Effector memory CD8-positive, alpha-beta T cell (primary cell): ENCODE measurements around the gene OXLD1.

Experiments
- ATAC-seq: fragments of 150-1000 bp; cut with Tn5 transposase; replicated peaks from 2 replicates; pipeline ENCODE4 v1.10.0; 2021; ENCODE audit warnings: mild to moderate bottlenecking, moderate library complexity
- DNase-seq, 3 experiments: peaks; one replicate each; pipeline ENCODE4 v3.0.0; 2021
- H3K27ac Mint-ChIP-seq, 2 donors: one replicate each; pipeline ENCODE4 v1.8.0; 2022; ENCODE audit warnings: mild to moderate bottlenecking in 2 of 2, mixed read lengths in 2 of 2, moderate library complexity in 2 of 2
- H3K27me3 Mint-ChIP-seq, 2 donors: one replicate each; pipeline ENCODE4 v1.8.0; 2022; ENCODE audit warnings: mixed read lengths in 2 of 2
- H3K36me3 Mint-ChIP-seq: one replicate; pipeline ENCODE4 v1.8.0; 2022; ENCODE audit warnings: mild to moderate bottlenecking, moderate library complexity, mixed read lengths; ENCODE audit not compliant: insufficient read depth
- H3K4me1 Mint-ChIP-seq, 2 donors: one replicate each; pipeline ENCODE4 v1.8.0; 2022; ENCODE audit warnings: low read depth in 2 of 2, mixed read lengths in 2 of 2
- H3K4me3 Mint-ChIP-seq, 2 donors: one replicate each; pipeline ENCODE4 v1.8.0; 2022; ENCODE audit warnings: mild to moderate bottlenecking in 2 of 2, mixed read lengths in 2 of 2, moderate library complexity in 2 of 2
- H3K9me3 Mint-ChIP-seq, 2 donors: one replicate each; pipeline ENCODE4 v1.8.0; 2022; ENCODE audit warnings: mixed read lengths in 2 of 2

OXLD1 gene

DNA sequence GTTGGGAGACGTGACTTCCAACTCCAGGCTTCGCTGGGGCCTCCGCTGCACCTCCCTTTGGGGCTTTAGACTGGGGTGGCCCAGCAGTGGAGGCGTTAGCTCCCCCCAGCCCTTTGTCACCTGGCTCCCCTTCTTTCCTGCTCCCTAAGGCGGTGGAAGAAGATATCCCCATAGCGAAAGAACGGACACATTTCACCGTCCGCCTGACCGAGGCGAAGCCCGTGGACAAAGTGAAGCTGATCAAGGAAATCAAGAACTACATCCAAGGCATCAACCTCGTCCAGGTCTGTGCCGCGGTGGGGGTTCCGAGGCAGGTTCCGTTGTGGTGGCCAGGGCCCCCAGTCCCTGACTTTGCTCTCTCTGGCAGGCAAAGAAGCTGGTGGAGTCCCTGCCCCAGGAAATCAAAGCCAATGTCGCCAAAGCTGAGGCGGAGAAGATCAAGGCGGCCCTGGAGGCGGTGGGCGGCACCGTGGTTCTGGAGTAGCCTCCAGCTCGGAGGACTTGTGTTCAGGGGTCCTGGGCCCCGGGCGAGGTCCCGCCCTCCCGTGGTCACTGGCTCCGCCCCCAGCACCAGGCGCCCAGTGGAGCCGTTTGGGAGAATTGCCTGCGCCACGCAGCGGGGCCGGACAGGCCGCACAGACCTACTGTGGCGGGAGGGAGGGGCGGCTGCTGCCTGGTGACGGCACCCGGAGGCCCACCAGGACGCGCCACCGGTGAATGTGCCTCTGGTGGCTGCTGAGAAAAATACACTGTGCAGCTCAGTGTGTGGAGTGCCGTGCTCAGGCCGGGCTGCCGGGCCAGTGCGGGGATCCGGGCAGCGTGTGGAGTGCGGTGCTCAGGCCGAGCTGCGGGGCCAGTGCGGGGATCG, 40.6 kb upstream of the OXLD1 start:
- Mint-ChIP-seq H3K27ac (peak overlapping the region in 1 of 2 donors; percentile 81), H3K36me3 (peaks cover 41% of the 10 kb centered on the region), H3K4me3 (no peak overlapping the region)

GRCh38 chr17:81706232-81706611, 39.8 kb upstream of the OXLD1 start:
- H3K27ac Mint-ChIP-seq: peak overlapping the region in 1 of 2 donors; percentile 81
- DNase-seq: no peak
- no peaks in the 10 kb centered on the region for H3K27me3 Mint-ChIP-seq
- no peak for ATAC-seq
- no peak overlapping the region for H3K4me3 Mint-ChIP-seq
- peaks cover 35% of the 10 kb centered on the region for H3K36me3 Mint-ChIP-seq
- H3K9me3 Mint-ChIP-seq: no peaks in the 10 kb centered on the region
- peaks cover 15 to 22% of the 10 kb centered on the region in 2 donors for H3K4me1 Mint-ChIP-seq

More for the DNA sequence above, 40.6 kb upstream of the OXLD1 start:
- Mint-ChIP-seq H3K4me1 (peaks cover 14 to 16% of the 10 kb centered on the region in 2 donors), H3K27me3 (no peaks in the 10 kb centered on the region), H3K9me3 (no peaks in the 10 kb centered on the region)
- ATAC-seq (no peak), DNase-seq (no peak)

DNA sequence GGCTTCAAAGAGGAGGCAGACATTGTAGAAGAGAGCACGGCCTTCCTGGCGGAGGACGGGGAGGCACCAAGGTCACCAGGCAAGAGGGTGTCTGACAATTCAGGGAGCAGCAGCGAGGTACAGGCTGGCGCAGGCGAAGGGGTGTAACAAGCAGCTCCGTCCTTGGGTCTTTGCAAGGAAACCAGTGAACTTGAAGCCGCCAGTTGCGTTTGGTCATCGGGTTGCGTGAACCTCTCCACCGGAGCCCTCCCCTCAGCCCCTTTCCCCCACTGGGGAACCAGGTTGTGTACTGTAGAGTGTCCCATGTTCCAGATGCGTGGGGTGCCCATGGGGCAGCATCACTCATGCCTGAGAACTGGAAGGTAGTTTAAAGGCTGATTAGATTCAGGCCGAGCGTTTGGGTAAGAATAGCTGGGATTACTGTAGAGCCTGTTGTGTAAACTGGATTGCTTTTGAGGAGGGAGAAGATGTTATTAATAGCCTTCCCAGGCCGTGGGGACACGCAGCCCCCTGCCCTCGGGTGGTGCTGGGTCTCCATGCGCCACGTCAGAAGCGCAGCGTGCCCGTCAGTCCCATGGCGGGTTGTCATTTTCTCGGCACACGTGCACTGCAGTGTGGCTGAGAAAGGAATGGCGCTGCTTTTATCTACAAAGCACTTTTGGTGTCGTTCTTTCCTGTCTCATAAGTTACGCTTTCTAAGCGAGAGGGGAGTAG, 39.3 kb upstream of the OXLD1 start:
- H3K27ac Mint-ChIP-seq: peak overlapping the region in 1 of 2 donors; percentile 81
- DNase-seq (no peak), ATAC-seq (no peak)
- peaks cover 40% of the 10 kb centered on the region for H3K36me3 Mint-ChIP-seq
- peaks cover 20 to 23% of the 10 kb centered on the region in 2 donors for H3K4me1 Mint-ChIP-seq
- no peaks in the 10 kb centered on the region for H3K9me3 Mint-ChIP-seq
- no peak overlapping the region for H3K4me3 Mint-ChIP-seq
- no peaks in the 10 kb centered on the region for H3K27me3 Mint-ChIP-seq

DNA sequence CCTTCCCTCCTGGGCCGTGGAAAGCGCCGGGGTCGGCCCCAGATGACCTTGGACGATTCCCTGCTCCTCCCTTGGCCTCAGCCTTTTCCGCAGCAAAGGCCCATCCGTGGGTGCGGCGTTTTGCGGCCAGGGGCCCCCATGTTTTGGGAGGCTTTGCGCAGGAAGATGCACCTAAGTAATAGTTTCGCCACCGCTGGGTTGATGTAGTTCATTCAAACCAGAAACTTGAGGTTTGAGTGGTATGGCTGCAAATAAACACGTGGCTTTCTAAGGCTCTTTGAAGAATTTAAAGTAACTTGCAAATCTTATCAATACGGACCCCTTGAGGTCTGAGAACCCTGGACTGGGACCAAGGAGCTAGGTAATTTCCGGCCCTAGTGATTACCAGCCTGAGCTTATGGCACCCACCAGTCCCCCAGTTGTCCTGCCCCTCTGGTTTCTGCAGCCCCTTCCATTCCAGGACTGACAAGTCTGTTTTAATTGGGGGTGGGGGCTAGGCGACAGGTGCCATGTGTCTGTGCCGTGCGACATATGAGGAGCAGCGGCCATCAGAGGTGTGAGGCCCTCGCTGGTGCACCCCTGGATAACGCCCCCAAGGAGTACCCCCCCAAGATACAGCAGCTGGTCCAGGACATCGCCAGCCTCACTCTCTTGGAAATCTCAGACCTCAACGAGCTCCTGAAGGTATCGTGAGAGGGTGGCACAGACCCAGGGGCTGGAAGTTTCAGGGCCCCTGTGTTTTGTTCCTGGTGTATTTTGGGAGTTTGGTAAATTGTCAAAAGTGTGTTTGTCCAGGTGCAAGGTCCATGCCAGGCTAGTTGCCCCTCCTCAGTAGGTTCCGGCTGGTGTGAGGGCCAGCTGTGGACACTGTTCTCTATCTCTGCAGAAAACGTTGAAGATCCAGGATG, 37.6 kb upstream of the OXLD1 start:
- ATAC-seq (peak; percentile 20), DNase-seq (no peak)
- peak overlapping the region; percentile 93 to 94 for H3K4me3 Mint-ChIP-seq
- peaks cover 44% of the 10 kb centered on the region for H3K36me3 Mint-ChIP-seq
- H3K27me3 Mint-ChIP-seq: no peaks in the 10 kb centered on the region
- H3K27ac Mint-ChIP-seq: peak overlapping the region; percentile 97 to 98
- H3K4me1 Mint-ChIP-seq: peaks cover 20% of the 10 kb centered on the region in 2 donors
- no peaks in the 10 kb centered on the region for H3K9me3 Mint-ChIP-seq

DNA sequence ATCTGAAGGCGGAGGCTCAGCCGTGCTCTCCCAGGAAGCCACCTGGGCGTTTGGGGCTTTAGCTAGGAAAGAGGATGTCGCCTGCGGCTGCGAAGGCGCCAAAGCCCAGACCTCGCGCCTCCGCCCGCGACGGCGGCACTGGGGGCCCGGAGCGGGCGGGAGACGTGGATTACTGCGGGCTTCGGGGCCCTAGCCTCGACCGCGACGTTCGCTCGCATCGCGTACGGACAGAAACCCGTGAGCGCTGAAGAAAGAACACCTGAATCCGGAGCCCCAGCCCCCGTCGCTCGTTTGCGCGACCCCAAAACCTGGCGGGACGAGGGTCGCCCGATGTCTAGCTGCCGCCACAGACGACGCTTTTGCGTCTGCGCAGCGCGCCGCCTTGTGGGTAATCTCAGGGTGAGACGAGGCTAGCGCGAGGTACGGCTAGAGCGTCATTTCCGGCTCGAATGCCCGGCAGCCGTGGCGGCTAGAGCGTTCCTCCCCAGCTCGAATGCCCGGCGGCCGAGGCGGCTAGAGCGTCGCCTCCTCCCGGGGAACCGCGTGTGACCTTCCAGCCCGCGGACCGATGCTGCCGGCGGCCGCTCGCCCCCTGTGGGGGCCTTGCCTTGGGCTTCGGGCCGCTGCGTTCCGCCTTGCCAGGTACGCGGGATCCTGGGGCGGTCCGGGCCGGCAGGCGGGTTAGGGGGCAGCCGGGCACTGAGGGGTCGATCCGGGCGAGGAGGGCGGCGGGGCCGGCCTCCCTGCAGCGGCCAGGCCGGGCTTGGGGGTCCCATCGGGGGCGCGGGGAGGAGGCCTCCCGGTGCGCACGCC, 36.7 kb upstream of the OXLD1 start, which contains the start of gene MRPL12:
Gene MRPL12 (plus strand): TSS at position 434 of the 813 bp plus-strand sequence. CDS start 135 bp downstream, at position 569.
- Mint-ChIP-seq H3K27ac (peak within 1 kb of the TSS; percentile 97 to 98), H3K36me3 (peaks cover 45% of the 10 kb centered on the region), H3K9me3 (no peaks in the 10 kb centered on the region), H3K4me1 (peaks cover 20% of the 10 kb centered on the region in 2 donors), H3K4me3 (peak within 1 kb of the TSS; percentile 93 to 94), H3K27me3 (no peaks in the 10 kb centered on the region)
- DNase-seq (peak; percentile 85 to 87 (median 86)), ATAC-seq (peak; percentile 85)

GRCh38 chr17:81701288-81702071, 35.1 kb upstream of the OXLD1 start:
- ATAC-seq (no peak), DNase-seq (no peak)
- Mint-ChIP-seq H3K27me3 (no peaks in the 10 kb centered on the region), H3K4me3 (peak overlapping the region; percentile 93 to 94), H3K27ac (peak overlapping the region; percentile 97 to 98), H3K4me1 (peaks cover 20% of the 10 kb centered on the region in 2 donors), H3K9me3 (no peaks in the 10 kb centered on the region), H3K36me3 (peaks cover 52% of the 10 kb centered on the region)

DNA sequence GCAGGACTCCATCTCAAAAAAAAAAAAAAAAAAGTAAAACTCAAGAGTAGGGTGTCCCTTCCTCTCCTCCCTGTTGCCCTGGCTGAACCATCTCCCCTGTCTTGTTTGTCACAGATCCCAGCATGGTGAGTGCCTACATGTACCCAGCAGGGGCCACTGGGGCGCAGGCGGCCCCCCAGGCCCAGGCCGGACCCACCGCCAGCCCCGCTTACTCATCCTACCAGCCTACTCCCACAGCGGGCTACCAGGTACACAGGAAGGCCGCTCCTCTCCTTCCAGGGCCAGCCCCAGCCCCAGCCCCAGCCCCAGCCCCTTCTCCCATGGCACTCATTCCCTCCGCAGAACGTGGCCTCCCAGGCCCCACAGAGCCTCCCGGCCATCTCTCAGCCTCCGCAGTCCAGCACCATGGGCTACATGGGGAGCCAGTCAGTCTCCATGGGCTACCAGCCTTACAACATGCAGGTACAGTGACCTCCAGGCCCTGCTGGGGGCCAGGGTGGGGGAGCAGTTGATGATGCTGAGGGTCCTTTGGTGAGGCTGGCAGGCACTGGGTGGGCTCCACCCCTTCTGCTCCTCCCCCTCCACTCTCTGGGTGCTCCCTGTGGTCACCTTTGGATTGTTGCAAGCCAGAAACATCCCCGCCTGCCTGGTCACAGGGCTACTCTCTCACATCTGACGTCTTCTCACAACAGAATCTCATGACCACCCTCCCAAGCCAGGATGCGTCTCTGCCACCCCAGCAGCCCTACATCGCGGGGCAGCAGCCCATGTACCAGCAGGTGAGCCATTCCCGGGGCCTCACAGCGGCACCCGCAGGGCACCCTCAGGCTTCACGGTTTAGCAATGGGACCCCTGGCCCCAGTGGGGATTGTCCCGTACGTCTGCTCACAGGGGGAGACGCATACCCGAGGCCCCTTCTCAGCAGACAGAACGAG, 34.2 kb upstream of the OXLD1 start:
- Mint-ChIP-seq H3K36me3 (peaks cover 52% of the 10 kb centered on the region), H3K27me3 (no peaks in the 10 kb centered on the region), H3K4me1 (peaks cover 19 to 20% of the 10 kb centered on the region in 2 donors), H3K4me3 (peak overlapping the region in 1 of 2 donors; percentile 6), H3K27ac (peak overlapping the region in 1 of 2 donors; percentile 97), H3K9me3 (no peaks in the 10 kb centered on the region)
- DNase-seq (no peak), ATAC-seq (no peak)

- DNase-seq: no peak
- H3K4me3 Mint-ChIP-seq: no peak overlapping the region
- no peak overlapping the region for H3K27ac Mint-ChIP-seq
- no peak for ATAC-seq
- no peaks in the 10 kb centered on the region for H3K27me3 Mint-ChIP-seq
- H3K36me3 Mint-ChIP-seq: peaks cover 43% of the 10 kb centered on the region
- H3K9me3 Mint-ChIP-seq: no peaks in the 10 kb centered on the region
- H3K4me1 Mint-ChIP-seq: peaks cover 11 to 14% of the 10 kb centered on the region in 2 donors
These were observed 31.0 kb upstream of the OXLD1 start for GRCh38 chr17:81697261-81698044.

DNA sequence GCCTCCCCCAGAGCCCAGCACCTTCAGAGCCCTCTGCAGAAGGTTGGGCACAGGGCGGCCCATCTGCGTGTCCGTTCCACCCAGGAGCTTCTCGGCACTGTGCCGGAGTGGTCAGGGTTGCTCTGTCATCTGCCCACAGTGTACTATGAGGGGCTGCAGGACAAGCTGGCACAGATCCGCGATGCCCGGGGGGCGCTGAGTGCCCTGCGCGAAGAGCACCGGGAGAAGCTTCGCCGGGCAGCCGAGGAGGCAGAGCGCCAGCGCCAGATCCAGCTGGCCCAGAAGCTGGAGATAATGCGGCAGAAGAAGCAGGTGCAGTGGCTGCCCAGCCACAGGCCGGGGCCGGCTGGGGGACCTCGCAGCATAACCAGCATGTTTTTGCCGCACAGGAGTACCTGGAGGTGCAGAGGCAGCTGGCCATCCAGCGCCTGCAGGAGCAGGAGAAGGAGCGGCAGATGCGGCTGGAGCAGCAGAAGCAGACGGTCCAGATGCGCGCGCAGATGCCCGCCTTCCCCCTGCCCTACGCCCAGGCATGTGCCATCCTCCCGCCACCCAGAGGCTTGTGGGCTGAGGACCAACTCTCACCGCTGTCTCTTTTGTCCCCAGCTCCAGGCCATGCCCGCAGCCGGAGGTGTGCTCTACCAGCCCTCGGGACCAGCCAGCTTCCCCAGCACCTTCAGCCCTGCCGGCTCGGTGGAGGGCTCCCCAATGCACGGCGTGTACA, 30.0 kb upstream of the OXLD1 start:
- no peak overlapping the region for H3K4me3 Mint-ChIP-seq
- DNase-seq (no peak), ATAC-seq (no peak)
- H3K36me3 Mint-ChIP-seq: peaks cover 42% of the 10 kb centered on the region
- no peak overlapping the region for H3K27ac Mint-ChIP-seq
- H3K4me1 Mint-ChIP-seq: peaks cover 5% of the 10 kb centered on the region in 2 donors
- H3K9me3 Mint-ChIP-seq: no peaks in the 10 kb centered on the region
- no peaks in the 10 kb centered on the region for H3K27me3 Mint-ChIP-seq

DNA sequence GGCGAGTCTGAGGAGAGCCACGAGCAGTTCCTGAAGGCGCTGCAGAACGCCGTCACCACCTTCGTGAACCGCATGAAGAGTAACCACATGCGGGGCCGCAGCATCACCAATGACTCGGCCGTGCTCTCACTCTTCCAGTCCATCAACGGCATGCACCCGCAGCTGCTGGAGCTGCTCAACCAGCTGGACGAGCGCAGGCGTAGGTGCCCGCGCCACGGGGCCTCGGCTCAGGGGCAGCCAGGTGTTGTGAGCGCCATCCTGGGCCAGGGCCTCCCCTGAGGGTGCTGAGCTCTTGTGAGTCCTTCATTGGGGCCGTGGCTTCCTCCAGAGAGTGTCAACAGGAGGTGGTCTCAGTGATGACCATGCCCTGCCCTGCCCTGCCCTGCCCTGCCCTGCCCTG, 29.4 kb upstream of the OXLD1 start:
- H3K9me3 Mint-ChIP-seq: no peaks in the 10 kb centered on the region
- no peak overlapping the region for H3K27ac Mint-ChIP-seq
- peaks cover 44% of the 10 kb centered on the region for H3K36me3 Mint-ChIP-seq
- no peak overlapping the region for H3K4me3 Mint-ChIP-seq
- ATAC-seq (no peak), DNase-seq (no peak)
- no peaks in the 10 kb centered on the region for H3K27me3 Mint-ChIP-seq
- H3K4me1 Mint-ChIP-seq: peaks cover under 1 to 1% of the 10 kb centered on the region in 2 donors
